ENCODE measurements around the gene MPP1.

MPP1 gene

DNA sequence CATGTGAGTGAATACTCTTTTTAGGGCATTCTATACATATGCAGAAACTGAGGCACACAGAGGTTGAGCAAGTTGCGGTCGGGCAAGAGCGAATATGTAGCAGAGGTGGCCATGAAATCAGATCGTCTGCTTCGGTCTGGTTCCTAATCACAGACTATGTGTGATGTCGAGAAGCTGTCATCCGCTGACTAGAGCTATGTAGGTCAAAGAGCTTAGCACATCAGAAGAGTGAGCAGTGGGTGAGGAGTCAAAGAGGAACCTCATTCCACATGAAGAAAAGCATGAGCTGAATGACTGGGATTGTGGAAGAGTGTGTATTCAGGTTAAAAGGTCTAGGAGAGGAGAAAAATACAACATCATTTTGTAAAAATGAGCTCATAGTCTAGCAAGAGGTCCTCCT lies 73.4 kb downstream of the MPP1 start:
- no peak for DNase-seq (ENCODE audit: low read depth)

DNA sequence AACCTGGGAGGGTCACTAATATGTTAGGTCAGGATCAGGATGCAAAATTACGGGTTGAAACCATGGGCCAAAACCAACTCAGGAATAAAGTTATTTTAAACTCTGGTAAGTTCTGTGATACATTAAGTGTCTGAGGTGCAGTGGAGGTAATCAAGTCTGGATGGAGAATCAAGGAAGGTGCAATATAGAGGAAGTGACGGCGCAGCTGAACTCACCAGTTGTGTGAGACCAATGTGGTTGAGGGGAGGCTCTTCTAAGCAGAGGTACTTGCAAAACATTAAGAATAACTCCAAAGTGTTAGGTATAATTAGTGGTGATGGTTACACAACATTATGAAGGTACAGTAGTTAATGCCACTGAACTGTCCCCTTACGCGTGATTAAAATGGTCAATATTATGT lies 74.1 kb downstream of the MPP1 start:
- no peak for DNase-seq (ENCODE audit: low read depth)

DNA sequence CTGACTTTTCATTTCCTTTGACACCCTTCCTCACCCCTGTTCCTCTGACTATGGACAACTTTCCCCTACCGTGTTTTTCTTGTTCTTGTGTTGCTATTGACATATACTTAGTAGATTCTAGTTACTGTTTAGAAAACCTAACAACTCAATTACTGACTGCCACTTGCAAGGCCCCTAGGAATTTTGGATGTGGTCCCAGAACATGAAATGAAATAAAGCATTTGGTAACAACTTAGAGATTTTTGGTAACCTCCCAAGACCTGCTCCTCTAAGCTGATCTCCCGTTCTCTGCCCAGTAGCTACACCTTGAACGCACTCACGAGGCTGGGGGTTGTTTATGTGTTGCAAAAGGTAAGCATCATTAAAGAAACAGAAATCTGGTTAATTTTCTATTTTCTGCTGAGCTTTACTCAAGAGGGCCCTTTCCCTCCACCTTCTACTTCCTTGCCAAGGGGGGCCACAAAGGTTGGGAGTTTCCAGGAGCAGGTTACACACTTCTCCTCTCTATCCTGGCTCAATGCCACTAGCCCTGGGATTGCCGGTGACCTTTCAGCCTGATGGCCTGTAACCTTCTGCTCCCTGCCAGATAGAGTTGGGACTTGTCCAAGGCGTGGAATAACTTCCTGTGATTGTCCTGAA lies 74.9 kb downstream of the MPP1 start:
- no peak for DNase-seq (ENCODE audit: low read depth)

GRCh38 chrX:154729439-154729838 lies 75.8 kb downstream of the MPP1 start:
- DNase-seq (ENCODE audit: low read depth): no peak
